OCI-LY3 (cell line): ENCODE results near the gene GPR55.

ENCODE experiments used
- H2AFZ ChIP-seq: fragments of 200-600, 300-600 bp; shearing (Covaris generic); 2 replicates; pipeline ENCODE4 v1.6.0; 2014; ENCODE audit warnings: antibody characterized with exemption, low read depth, low read length
- H3K27ac ChIP-seq: fragments of 200-600, 300-600 bp; sonication (generic); 2 replicates; pipeline ENCODE4 v1.5.1; 2014; ENCODE audit warnings: mild to moderate bottlenecking, low read length, moderate library complexity, mixed read lengths
- H3K27me3 ChIP-seq: fragments of 200-600, 300-600 bp; sonication (generic); 2 replicates; pipeline ENCODE4 v1.6.1; 2014; ENCODE audit warnings: low read depth, low read length, mixed read lengths
- H3K36me3 ChIP-seq: fragments of 200-600, 300-600 bp; sonication (generic); replicated peaks from 2 replicates; pipeline ENCODE3; 2014; ENCODE audit warnings: low read depth, low read length, mixed read lengths
- H3K4me1 ChIP-seq: fragments of 300-600, 200-600 bp; sonication (generic); 2 replicates; pipeline ENCODE4 v1.6.1; 2014; ENCODE audit warnings: low read length, mixed read lengths
- H3K4me2 ChIP-seq: fragments of 200-600, 300-600 bp; sonication (generic); 2 replicates; pipeline ENCODE4 v1.6.1; 2014; ENCODE audit warnings: low read length, mixed read lengths
- H3K4me3 ChIP-seq: fragments of 300-600, 200-600 bp; sonication (generic); 2 replicates; pipeline ENCODE4 v1.5.1; 2014; ENCODE audit warnings: antibody characterized with exemption, mild to moderate bottlenecking, low read length, moderate library complexity
- H3K79me2 ChIP-seq: fragments of 300-600, 200-600 bp; shearing (Covaris generic); 2 replicates; pipeline ENCODE4 v1.6.1; 2014; ENCODE audit warnings: mild to moderate bottlenecking, low read length, mixed read lengths
- H3K9ac ChIP-seq: fragments of 300-600, 200-600 bp; shearing (Covaris generic); 2 replicates; pipeline ENCODE4 v1.6.0; 2014; ENCODE audit warnings: mild to moderate bottlenecking, low read length, moderate library complexity
- H3K9me3 ChIP-seq: fragments of 200-600, 300-600 bp; shearing (Covaris generic); 2 replicates; pipeline ENCODE4 v1.6.1; 2014; ENCODE audit warnings: low read length, mixed read lengths; ENCODE audit not compliant: insufficient read depth
- H4K20me1 ChIP-seq: fragments of 200-600, 300-600 bp; sonication (generic); 2 replicates; pipeline ENCODE4 v1.6.1; 2016; ENCODE audit warnings: low read length, mixed read lengths; ENCODE audit not compliant: insufficient read depth
- EZH2phosphoT487 ChIP-seq: fragments of 200-600 bp; shearing (Covaris generic); IDR thresholded peaks from 2 replicates; pipeline ENCODE4 v1.6.1; 2018; ENCODE audit warnings: antibody characterized with exemption, mixed run types, low read depth
- TF ChIP-seq, protein P1 (sequence below): fragments of 200-600, 300-600 bp; sonication (generic); IDR thresholded peaks from 2 replicates; pipeline ENCODE4 v1.5.1; 2014; ENCODE audit warnings: antibody characterized with exemption, low read length, low read depth

The GPR55 gene

DNA sequence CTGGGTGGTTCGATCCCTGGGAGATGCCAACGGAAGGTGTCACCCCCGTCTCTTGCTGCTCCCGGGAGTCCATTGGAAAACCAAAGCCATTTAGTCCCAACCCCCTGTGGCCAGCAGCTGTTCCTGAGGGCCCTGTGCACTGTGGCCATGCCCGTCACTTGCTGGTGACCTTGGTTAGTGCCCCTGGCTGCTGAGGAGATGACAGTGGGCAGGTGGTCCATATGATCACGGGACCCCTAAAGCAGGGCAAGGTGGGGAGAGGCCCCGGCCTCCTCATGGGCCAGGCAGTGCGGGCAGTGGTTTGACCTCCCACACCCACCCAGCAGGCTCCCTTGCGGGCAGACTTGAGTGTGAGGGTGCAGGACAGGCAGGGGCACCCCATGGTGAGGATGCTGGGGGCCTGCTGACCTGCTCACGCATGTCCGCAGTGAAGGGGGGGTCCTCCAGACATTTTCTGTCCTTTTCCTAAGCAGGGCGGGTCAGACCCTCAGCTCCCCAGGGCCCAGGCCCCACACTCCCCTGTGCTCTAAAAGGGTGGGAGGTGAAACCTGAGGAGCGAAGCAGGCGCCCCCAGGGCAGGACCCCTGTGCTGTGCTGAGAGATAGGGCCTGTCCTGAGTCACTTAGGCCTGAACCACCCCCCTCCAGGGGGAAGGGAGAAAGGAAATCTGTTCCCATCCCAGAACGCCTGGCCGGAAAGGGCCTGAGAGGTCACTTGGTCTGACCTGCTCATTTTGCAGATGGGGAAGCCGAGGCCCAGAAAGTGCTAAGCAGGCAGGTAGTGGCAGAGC lies 53.5 kb downstream of the GPR55 start:
- Histone ChIP-seq H3K36me3 (peaks cover 52% of the 10 kb centered on the region), H2AFZ (no peak overlapping the region), H4K20me1 (peaks cover 6% of the 10 kb centered on the region; the same call in 1 of the 2 replicates), H3K79me2 (peaks cover 89% of the 10 kb centered on the region), H3K4me3 (peak overlapping the region; percentile 100), H3K27ac (peak overlapping the region; percentile 99), H3K4me1 (peaks cover 98% of the 10 kb centered on the region), H3K9me3 (no peaks in the 10 kb centered on the region), H3K9ac (peak overlapping the region; percentile 100), H3K27me3 (no peaks in the 10 kb centered on the region), H3K4me2 (peak overlapping the region; percentile 96)
- TF ChIP-seq, protein P1, sequence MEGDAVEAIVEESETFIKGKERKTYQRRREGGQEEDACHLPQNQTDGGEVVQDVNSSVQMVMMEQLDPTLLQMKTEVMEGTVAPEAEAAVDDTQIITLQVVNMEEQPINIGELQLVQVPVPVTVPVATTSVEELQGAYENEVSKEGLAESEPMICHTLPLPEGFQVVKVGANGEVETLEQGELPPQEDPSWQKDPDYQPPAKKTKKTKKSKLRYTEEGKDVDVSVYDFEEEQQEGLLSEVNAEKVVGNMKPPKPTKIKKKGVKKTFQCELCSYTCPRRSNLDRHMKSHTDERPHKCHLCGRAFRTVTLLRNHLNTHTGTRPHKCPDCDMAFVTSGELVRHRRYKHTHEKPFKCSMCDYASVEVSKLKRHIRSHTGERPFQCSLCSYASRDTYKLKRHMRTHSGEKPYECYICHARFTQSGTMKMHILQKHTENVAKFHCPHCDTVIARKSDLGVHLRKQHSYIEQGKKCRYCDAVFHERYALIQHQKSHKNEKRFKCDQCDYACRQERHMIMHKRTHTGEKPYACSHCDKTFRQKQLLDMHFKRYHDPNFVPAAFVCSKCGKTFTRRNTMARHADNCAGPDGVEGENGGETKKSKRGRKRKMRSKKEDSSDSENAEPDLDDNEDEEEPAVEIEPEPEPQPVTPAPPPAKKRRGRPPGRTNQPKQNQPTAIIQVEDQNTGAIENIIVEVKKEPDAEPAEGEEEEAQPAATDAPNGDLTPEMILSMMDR = no peak
- no peak for TF ChIP-seq EZH2phosphoT487

DNA sequence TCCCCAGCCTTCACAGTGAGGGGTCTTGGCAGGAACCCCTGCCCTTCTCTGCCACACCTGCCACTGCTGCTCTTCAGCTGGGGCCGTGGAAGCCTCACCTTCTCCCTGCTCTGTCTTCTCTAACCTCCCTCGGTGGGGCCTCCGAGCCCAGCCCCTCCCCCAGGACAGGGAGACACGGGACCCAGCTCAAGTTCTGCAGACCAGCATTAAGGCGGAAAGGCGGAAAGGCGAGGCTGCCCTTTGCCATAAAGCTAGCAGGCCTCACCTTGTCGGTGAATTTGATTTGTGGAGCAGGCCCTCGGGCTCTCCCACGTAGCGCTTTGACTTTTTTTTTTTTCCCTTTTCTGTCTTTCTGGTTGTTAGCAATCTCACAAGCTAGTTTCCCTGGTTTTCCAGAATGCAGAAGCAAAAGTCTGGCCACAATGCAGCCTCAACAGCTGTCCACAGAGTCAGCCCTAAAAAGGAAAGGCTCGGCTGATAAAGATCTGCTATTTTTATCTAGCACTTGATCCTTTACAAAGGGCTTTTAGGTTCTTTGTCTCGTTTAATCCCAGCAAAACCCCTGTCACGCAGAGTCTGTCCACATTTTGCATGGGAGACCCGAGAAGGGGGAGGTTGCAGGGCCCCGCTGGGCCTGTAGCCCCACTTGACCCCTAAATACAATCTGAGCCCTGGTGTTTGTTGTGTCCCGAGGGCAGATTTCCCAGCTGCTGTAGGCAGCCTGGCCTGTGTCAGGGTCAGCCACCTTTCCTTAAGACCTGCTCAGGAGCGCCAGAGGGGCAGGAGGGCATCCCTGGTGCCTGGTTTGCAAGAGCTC lies 54.3 kb downstream of the GPR55 start:
- TF ChIP-seq EZH2phosphoT487 = no peak
- TF ChIP-seq, protein P1 = no peak
- Histone ChIP-seq H3K79me2 (peaks cover 91% of the 10 kb centered on the region), H3K9me3 (no peaks in the 10 kb centered on the region), H3K27ac (peak overlapping the region; percentile 99), H2AFZ (no peak overlapping the region), H3K9ac (peak overlapping the region; percentile 100), H3K4me3 (peak overlapping the region; percentile 100), H3K36me3 (peaks cover 52% of the 10 kb centered on the region), H3K4me2 (peak overlapping the region; percentile 96), H4K20me1 (peaks cover 12% of the 10 kb centered on the region; the same call in 1 of the 2 replicates), H3K27me3 (no peaks in the 10 kb centered on the region), H3K4me1 (peaks cover 94% of the 10 kb centered on the region)

DNA sequence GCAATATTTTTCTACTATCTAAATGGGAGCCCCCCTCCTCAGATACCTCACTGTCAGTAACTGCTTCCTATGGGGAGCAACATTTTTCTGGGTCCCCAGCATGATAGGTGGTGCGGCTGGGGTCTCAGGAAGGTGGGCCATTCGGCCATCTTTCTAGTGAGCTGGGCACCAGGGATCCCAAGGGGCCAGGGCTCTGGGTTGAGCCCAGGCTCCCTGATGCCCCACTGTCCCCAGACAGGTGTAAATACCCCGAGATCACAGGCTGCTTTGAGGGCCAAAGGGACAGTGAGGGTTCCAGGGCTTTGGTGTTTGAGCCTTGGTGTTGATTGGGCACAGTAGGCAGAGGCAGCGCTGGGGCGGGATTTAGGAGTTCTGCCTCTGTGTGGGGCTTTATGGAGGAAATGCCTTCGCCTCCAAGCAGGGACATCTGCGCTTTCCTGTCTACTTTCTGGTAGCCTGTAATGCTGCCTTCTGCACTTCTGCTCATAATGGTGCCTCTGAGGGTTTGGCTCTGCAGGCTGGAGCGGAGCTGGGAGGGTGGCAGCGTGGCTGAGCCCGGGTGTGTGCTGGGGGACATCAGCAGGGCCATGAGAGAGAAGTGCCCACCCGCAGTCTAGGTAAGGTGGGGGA lies 55.0 kb downstream of the GPR55 start:
- TF ChIP-seq, protein P1 = no peak
- peaks cover 91% of the 10 kb centered on the region for H3K79me2 ChIP-seq

More for the DNA sequence above, 55.0 kb downstream of the GPR55 start:
- Histone ChIP-seq H3K27me3 (no peaks in the 10 kb centered on the region), H3K4me2 (peak overlapping the region; percentile 96), H3K9ac (peak overlapping the region; percentile 100), H3K4me1 (peaks cover 86% of the 10 kb centered on the region), H3K4me3 (peak overlapping the region; percentile 100), H2AFZ (no peak overlapping the region), H3K36me3 (peaks cover 51% of the 10 kb centered on the region), H3K27ac (peak overlapping the region; percentile 99), H3K9me3 (no peaks in the 10 kb centered on the region), H4K20me1 (peaks cover 12% of the 10 kb centered on the region; the same call in 1 of the 2 replicates)
